Measurements from ENCODE around the gene SERINC1. TPM values are rescaled to one million over a fixed set of nuclear protein-coding genes. Genes with fewer than 3 reads are reported as not detected.

Gene SERINC1
- total RNA-seq, 1 donor from 2014 or later: 51.3 TPM

GRCh38 chr6:122399348-122400120, 72.1 kb downstream of the SERINC1 start, which contains the start of gene HSF2:
HSF2 (plus strand) TSS chr6:122399652; CDS start chr6:122399738, 86 bp downstream.
- no peak for TF ChIP-seq CTCF (IDR thresholded peaks at IDR 0.05)
- DNase-seq (peak; percentile 80), ATAC-seq (ENCODE audit: low read depth) (peak; percentile 98)
- no peaks in the 10 kb centered on the region for H3K9me3 Mint-ChIP-seq
- H3K4me3 Mint-ChIP-seq: peak within 1 kb of the TSS; percentile 95
- H3K4me1 Mint-ChIP-seq: peaks cover 22% of the 10 kb centered on the region
- peaks cover 2% of the 10 kb centered on the region for H3K36me3 Mint-ChIP-seq (ENCODE audit: low read depth)
- H3K27me3 Mint-ChIP-seq: no peaks in the 10 kb centered on the region
- H3K27ac Mint-ChIP-seq: peak within 1 kb of the TSS; percentile 88
- intact Hi-C loops (cut with micrococcal nuclease): loop anchor here (1.0 to 2.0 kb wide), 3 partner anchors 19 to 1065 kb away; partner anchors contain the start of genes SERINC1 and TBC1D32
- ChIA-PET CTCF (interaction anchor here (0.9 kb wide), 1 partner anchor 18 kb away, joined by 3 read pairs; no protein-coding TSS in a partner anchor), POLR2A (interaction anchor here (0.8 to 1.5 kb wide), 2 partner anchors 72 to 349 kb away, joined by 3 to 16 read pairs; partner anchors contain the start of gene SERINC1)

- ChIA-PET CTCF (interaction anchor here (0.9 kb wide), 1 partner anchor 17 kb away, joined by 3 read pairs; no protein-coding TSS in a partner anchor), POLR2A (interaction anchor here (1.5 kb wide), 1 partner anchor 73 kb away, joined by 16 read pairs; the partner anchor contains the start of gene SERINC1)
- intact Hi-C loops (cut with micrococcal nuclease): loop anchor here (1.0 to 2.0 kb wide), 3 partner anchors 18 to 1065 kb away; partner anchors contain the start of genes SERINC1 and TBC1D32
- H3K27me3 Mint-ChIP-seq: peaks cover 2% of the 10 kb centered on the region
- ATAC-seq (ENCODE audit: low read depth) (no peak), DNase-seq (no peak)
- H3K9me3 Mint-ChIP-seq: no peaks in the 10 kb centered on the region
- TF ChIP-seq CTCF (IDR thresholded peaks at IDR 0.05): no peak
- H3K4me3 Mint-ChIP-seq: peak overlapping the region; percentile 95
- H3K4me1 Mint-ChIP-seq: peaks cover 19% of the 10 kb centered on the region
- peaks cover 2% of the 10 kb centered on the region for H3K36me3 Mint-ChIP-seq (ENCODE audit: low read depth)
- H3K27ac Mint-ChIP-seq: peak overlapping the region; percentile 84
These were observed 72.6 kb downstream of the SERINC1 start for GRCh38 chr6:122399055-122399347.

- no peak for ATAC-seq (ENCODE audit: low read depth)
- H3K36me3 Mint-ChIP-seq (ENCODE audit: low read depth): no peaks in the 10 kb centered on the region
- DNase-seq: no peak
- CTCF ChIA-PET: interaction anchor here (0.8 to 1.2 kb wide), 3 partner anchors 10 to 98 kb away, joined by 3 to 4 read pairs (median 4); no protein-coding TSS in a partner anchor
- TF ChIP-seq CTCF (IDR thresholded peaks at IDR 0.05): no peak
- H3K4me1 Mint-ChIP-seq: peaks cover 2% of the 10 kb centered on the region
- H3K27ac Mint-ChIP-seq: no peak overlapping the region
- intact Hi-C loops (cut with micrococcal nuclease): no loop called here
- POLR2A ChIA-PET: no interaction called here
- peaks cover 4% of the 10 kb centered on the region for H3K27me3 Mint-ChIP-seq
- no peaks in the 10 kb centered on the region for H3K9me3 Mint-ChIP-seq
- H3K4me3 Mint-ChIP-seq: no peak overlapping the region
These were observed 77.6 kb downstream of the SERINC1 start for GRCh38 chr6:122394016-122394415.

GRCh38 chr6:122393351-122393896, 78.2 kb downstream of the SERINC1 start:
- H3K4me1 Mint-ChIP-seq: no peaks in the 10 kb centered on the region
- no peak overlapping the region for H3K27ac Mint-ChIP-seq
- DNase-seq: no peak
- intact Hi-C loops (cut with micrococcal nuclease): no loop called here
- ChIA-PET CTCF (interaction anchor here (1.1 kb wide), 1 partner anchor 137 kb away, joined by 3 read pairs; no protein-coding TSS in a partner anchor), POLR2A (no interaction called here)
- TF ChIP-seq CTCF (IDR thresholded peaks at IDR 0.05): no peak
- H3K27me3 Mint-ChIP-seq: peaks cover 6% of the 10 kb centered on the region
- no peak for ATAC-seq (ENCODE audit: low read depth)
- H3K36me3 Mint-ChIP-seq (ENCODE audit: low read depth): no peaks in the 10 kb centered on the region
- H3K4me3 Mint-ChIP-seq: no peak overlapping the region
- no peaks in the 10 kb centered on the region for H3K9me3 Mint-ChIP-seq

Other genes starting within 250 kb of the SERINC1 start
- gene HSF2, start 72.2 kb downstream of the SERINC1 start, total RNA-seq: 9.0 and 9.3 TPM in 2 replicates
- gene PKIB, start 138.6 kb upstream of the SERINC1 start, total RNA-seq: 0.81 and 1.2 TPM in 2 replicates